Measurements from ENCODE around the gene PADI1.

DNA sequence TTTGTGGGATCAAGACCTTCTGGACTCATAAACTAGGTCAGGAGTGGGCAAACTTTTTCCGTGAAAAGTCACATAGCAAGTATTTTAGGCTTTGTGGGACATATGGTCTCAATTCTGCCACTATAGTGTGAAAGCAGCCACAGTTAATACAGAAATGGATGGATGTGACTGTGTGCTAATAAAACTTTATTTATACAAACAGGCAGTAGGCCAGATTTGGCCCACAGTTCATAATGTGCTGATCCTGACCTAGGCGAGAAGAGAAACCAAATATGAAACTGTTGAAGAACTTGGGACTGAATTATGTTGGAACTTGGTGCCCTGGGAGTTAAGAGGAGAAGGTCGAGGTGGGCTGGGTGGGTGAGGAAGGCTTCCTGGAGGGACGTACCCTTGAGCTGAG is 61.0 kb downstream of the PADI1 start:
- TF ChIP-seq YY1 (IDR thresholded peaks at IDR 0.05; ENCODE audit: insufficient read depth, insufficient read length) (no peak), ZNF274 (IDR thresholded peaks at IDR 0.05; ENCODE audit: low read depth, low read length) (no peak)

Measured in NT2/D1 (cell line).